LHCN-M2 (cell line): ENCODE data around the gene PDX1. TPM values are rescaled to one million over a fixed set of nuclear protein-coding genes. Genes with fewer than 3 reads are reported as not detected.

ENCODE experiments used
- DNase-seq: peaks from one replicate; pipeline ENCODE4 v3.0.0-alpha.2; 2012; ENCODE audit warnings: low read depth
- total RNA-seq: library from RNA; depleted of rRNA; stranded (reverse); fragments of >200 nt; gene quantifications from 2 replicates; pipeline ENCODE4 v1.2.3, GENCODE V29; 2014

Gene PDX1
- total RNA-seq, 1 experiment from 2014 or later: not detected

DNA sequence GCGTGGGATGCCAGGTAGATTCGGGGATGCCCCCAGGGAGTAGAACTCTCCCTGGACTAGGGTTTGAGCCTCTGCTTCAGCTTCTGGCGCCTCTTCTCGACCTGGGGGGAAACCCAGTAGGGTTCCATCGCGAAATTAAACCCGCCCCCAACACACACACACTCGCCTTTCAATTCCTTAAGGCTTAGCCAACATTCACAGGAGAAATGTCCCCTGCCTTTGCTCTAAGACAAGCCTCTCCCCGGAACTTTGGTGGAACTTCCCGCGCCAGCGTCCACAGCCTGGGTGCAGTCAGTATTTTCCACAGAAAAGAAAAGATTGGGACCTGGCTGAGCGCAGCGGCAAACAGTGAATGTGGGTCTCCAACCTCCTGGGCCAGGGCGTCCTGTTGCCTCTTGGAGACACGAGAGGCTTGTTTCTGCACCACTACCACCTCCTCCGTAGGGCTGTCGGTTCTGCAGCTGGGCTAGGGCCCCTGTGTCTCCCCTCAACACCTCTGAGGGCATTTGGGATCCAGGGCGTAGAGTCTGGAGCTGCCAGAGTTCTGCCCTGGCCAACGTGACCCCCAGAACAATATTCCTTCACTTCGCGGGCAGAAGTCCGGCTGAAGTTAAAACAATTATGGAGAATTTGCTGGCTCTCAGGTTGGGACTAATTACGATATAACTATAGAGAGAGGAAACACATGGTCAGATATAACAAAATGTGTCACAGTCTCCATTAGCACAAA lies 3.2 kb downstream of the PDX1 start:
- DNase-seq: no peak

DNA sequence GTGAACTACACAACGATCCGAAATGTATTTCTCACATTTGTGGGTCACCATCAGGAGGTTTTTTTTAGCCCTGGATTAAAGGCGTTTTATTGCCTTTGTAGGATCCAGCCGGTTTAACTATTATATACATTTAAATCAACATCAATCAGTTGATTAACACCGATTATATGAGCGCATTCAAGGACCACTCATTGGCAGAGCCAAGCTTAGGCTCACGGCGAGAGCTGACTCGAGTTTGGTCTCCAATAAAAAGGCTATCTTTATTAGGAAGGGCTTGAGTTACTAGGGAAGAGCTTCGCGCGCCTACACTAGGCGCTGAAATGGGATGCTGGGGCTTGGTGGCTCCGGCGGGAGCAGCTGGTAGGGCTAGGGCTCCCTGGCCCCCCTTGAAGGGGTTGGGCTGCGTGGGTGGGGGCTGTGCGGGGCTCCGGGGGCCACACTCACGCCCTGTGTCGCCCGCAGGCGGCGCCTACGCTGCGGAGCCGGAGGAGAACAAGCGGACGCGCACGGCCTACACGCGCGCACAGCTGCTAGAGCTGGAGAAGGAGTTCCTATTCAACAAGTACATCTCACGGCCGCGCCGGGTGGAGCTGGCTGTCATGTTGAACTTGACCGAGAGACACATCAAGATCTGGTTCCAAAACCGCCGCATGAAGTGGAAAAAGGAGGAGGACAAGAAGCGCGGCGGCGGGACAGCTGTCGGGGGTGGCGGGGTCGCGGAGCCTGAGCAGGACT lies 4.2 kb downstream of the PDX1 start:
- no peak for DNase-seq

DNA sequence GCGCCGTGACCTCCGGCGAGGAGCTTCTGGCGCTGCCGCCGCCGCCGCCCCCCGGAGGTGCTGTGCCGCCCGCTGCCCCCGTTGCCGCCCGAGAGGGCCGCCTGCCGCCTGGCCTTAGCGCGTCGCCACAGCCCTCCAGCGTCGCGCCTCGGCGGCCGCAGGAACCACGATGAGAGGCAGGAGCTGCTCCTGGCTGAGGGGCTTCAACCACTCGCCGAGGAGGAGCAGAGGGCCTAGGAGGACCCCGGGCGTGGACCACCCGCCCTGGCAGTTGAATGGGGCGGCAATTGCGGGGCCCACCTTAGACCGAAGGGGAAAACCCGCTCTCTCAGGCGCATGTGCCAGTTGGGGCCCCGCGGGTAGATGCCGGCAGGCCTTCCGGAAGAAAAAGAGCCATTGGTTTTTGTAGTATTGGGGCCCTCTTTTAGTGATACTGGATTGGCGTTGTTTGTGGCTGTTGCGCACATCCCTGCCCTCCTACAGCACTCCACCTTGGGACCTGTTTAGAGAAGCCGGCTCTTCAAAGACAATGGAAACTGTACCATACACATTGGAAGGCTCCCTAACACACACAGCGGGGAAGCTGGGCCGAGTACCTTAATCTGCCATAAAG lies 4.8 kb downstream of the PDX1 start:
- no peak for DNase-seq

DNA sequence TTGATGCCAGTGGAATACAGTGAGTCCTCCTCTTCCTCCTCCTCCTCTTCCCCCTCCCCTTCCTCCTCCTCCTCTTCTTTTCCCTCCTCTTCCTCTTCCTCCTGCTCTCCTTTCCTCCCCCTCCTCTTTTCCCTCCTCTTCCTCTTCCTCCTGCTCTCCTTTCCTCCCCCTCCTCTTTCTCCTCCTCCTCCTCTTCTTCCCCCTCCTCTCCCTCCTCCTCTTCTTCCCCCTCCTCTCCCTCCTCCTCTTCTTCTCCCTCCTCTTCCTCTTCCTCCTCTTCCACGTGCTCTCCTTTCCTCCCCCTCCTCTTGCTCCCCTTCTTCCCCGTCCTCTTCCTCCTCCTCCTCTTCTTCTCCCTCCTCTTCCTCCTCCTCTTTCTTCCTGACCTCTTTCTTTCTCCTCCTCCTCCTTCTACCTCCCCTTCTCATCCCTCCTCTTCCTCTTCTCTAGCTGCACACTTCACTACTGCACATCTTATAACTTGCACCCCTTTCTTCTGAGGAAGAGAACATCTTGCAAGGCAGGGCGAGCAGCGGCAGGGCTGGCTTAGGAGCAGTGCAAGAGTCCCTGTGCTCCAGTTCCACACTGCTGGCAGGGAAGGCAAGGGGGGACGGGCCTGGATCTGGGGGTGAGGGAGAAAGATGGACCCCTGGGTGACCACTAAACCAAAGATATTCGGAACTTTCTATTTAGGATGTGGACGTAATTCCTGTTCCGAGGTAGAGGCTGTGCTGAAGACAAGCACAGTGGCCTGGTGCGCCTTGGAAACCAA lies 5.6 kb downstream of the PDX1 start:
- no peak for DNase-seq

DNA sequence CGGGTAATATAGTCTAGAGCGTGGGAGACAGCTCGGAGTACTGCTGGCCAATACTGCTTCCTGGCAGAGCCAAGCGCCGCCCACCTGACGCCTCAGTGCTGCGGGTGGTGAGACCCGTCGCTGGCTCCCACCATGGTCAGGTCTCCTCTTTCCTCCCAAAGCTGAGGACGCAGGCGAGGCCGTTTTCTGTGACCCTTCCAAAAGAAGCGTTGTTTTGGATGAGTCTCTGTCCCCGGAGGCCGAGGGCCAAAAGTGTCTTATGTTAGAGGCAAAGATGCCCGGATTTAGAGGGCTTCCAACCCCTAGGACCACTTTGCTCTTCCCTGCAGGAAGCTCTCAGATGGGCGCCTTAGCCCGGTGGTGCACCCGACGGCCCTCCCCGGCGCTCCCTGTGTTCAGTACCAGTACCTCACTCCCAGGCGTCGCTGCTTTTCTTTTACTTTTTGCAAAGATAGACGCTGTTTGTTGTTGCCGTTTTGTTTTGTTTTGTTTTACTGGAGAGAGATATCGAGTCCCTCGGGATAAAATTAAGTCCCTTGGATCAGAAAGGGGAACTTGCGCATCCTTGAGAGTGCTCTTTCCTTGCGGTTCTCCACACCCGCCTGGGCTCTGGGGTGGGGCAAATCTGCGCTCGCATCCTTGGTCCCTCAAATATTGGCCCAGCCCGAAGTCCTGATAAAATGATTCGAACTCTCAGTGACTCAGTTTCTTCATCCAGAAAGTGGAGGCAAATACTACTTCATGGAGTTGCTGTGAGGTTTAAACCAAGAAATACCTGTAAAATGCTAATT lies 7.0 kb downstream of the PDX1 start:
- no peak for DNase-seq

DNA sequence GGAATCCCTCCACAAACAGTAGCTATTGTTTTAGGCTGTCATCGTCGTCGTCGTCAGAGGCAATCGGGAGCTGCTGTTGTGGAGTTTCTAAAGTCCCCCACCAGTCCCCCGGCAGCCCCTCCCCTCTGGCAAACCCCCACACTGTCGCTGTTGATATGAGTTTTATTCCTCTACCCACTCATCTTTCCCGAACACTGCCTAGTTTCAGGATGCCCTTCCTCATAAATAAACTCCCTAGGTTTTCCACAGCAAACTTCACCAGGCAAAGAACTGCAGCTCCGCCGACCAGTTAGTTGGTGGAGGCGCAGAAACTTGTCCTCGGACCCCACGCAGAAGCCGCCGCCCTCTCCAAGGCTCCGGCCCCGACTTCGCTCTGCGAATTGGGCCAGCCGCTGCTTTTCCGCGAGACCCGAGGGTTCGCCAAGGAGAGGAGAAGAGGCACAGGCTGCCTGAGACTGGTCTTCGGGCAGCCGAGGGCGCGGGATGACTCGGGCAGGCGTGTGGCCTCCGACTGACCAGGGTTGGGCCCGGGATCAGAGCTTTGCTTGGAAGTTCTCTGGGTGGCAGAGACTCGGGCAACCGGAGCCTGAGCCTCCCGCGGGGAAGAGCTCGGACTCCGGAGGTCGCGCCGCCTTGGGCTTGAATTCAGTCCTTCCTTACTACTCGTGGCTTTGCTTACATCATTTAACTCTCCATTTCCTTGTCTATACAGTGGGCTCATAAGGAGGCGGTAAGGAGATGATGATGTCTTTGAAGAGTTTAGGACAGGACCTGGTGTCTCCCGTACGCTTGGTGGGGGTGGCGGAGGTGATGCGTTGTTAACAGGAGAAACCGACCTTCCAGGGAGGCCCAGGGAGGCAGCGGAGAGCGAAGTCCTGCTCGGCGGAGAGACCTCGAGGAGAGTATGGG lies 7.9 kb downstream of the PDX1 start:
- DNase-seq: no peak

DNA sequence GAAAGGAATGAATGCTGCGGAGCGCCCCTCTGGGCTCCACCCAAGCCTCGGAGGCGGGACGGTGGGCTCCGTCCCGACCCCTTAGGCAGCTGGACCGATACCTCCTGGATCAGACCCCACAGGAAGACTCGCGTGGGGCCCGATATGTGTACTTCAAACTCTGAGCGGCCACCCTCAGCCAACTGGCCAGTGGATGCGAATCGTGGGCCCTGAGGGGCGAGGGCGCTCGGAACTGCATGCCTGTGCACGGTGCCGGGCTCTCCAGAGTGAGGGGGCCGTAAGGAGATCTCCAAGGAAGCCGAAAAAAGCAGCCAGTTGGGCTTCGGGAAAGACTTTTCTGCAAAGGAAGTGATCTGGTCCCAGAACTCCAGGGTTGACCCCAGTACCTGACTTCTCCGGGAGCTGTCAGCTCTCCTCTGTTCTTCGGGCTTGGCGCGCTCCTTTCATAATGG lies 8.6 kb downstream of the PDX1 start:
- DNase-seq: no peak

DNA sequence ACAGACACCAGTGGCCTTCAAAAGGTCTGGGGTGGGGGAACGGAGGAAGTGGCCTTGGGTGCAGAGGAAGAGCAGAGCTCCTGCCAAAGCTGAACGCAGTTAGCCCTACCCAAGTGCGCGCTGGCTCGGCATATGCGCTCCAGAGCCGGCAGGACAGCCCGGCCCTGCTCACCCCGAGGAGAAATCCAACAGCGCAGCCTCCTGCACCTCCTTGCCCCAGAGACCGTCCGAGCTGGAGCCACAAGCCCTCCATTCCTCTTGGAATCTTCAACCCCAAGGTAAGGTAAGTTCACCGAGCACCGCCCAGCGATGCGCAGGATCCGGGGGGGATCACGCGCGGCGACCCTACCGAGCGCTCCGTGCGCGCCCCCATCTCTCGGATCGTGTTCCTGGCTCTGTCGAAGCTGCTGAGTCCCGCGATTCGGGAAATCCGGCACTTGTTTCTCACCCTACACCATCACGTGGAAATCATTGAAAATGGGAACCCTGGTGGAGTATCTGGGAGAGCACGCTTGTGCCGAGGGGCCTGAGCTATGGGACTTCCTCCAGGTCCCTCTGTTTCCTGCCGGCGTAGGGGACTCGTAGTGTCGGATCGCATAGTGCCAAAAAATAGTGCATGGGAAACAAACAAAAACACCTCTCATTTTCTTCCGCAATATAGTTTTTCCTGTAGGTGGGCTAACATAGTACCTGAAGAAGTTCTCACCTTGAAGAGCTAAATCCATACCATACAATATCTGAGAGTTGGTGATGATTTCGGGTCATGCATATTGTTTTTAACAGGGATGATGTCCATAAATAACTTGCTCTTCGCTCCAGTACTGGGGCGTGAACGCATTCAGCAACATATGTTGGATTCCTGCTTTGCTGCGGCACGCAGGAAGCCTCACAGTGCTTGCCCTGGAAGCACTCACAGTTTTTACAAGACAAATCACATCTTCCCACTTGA lies 9.3 kb downstream of the PDX1 start:
- no peak for DNase-seq

DNA sequence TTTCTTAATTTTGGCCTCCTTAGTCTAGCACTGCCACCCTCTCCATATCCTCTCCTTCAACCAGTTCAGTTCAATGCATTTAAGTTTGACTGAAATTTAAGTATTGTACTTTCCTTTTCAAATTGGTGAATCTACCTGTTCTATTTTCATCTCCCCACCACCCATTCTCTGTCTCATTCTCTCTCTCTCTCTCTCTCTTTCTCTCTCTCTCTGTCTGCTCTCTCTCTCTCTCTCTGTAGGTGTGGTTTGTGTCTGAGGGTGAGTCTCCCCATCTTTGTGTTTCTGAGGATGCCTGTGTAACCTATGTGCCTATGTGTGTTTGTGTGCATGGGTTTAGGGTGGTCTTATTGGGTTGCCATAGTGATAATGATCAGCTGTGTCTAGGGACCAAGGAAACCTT lies 10.1 kb downstream of the PDX1 start:
- DNase-seq: no peak

DNA sequence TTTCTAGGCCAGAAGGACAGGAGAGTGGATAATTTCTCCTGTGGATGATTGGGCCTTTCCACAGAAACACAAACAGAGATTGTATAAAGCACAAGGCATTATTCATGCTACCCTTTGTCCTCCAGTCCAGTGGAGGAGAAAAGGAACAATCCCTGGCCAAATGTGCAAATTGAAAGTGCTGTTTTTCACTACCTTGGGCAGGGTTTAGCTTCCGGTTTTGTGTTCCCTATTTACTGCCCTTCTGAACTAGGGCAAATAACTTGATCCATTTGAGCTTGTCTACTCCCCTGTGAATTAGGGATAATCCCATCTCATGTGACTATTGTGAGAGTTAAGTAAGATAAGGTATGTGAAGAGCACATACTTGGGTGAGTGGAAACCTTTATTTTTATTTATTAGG lies 13.3 kb downstream of the PDX1 start:
- DNase-seq: no peak

DNA sequence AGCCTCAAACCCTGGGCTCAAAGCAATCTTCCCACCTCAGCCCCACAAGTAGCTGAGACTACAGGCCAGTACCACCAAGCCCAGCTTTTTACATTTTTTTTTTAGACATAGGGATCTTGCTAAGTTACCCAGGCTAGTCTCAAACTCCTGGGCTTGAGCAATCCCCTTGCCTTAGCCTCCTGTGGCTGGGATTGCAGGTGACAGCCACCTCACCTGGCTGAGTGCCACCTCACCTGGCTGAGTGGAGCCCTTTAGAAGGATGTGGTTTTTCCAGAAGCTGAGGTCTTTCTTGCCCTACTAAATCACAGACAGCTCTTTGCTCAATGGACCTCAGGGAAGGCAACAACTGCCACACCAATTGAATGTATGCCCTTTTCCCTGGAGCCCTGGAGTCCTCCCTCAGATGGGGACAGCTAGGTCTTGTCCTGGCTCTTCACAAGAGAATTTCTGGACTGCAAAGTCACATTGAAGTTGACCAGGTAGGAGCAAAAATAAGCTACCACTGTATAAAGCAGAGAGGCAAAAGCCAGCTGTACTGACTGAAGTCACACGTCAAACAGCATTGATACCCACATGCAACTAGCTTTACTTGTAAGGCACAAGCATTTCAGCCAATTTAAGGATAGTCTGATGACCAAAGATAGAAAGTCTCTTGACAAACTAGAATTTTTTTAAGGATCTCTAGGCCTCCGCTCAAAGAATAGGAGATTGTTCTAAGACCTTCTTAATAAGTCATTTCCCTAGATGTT lies 14.0 kb downstream of the PDX1 start:
- DNase-seq: no peak

DNA sequence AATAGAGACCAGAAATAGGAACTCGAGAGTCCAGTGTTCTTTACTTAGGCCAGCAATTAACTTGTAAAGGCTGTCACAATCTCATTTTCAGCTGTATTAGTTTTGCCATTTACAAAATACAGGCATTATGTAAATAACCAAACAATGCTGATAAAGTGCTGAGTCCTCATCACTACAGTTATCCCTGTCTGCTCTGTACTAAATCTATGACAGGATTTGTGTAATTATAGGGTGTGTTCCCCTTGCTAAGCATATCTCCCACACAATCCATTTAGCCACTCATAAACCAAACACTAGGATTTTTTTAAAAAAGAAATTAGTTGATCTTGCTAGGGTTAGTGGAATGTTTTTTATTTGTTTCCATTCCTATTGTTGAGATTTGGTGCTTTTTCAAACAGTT lies 23.2 kb downstream of the PDX1 start:
- no peak for DNase-seq

DNA sequence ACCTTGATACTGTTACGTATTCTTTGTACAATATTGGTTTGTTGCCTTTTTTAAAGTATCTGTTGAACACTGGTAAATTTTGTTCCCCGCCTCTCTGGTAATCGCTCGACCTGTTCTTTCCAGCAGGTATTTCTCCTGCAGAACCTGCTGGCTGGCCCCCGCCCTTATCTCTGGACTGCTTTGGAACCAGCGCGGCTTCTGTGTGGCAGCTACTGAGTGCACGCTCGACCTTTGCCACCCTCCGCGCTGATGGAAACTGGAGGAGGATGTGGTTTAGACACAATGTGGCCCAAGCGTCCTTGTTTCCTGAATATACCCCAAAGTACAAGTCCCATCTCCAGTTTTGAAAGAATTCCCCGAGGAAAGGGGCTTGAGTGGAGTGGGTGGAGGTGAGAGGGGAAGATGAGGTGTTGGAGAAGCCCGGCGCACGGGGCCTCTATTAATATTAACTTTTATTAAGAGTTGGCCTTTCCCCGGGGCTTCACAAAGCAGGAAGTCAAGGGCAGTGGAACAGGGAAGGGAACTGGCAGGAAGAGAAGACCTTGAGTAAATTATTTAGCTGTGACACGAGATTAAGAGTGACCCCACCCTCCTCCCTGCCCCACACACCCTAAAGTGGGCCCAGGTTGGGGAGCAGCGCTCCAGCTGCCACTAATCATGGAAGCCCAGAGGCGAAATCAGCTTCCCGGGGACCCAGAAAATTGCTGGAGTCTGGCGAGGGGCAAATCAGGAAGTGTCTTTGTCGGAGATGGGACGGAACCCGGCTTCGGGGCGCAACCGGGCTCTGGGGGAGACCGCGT lies 33.3 kb downstream of the PDX1 start:
- no peak for DNase-seq

DNA sequence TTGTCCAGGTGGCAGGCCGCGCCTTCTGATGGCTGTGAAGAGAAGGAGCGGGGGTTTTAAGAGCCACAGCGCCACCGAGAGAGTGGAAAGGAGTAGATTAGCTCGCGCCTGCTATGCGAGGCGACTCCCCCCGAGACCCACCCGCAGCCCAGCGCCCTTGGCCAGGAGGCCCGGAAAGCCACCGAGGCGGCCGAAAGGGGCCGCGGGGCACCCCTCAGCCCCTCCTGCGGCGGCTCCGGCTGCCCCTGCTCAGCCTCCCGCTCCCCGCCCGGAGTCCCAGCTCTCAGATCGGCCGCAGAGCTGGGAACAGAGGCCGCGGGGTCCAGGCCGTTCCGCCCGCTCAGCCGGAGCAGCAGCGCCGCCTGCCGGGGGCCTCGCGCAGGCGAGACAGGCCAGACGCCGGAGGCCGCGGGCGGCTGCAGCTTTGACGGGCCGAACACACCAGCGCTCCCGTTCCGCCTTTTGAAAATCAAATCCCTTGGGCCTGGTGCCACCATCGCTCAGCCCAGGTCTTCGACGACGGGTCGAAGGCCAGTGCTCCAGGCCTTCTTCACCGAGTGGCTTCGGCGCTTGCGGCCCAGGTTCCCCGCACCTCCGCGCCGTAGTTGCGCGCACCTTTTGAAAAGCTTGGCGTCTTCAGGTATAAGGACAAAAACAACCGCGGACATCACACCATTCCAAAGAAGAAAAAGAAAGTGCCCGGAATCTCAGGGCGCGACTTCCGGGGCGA lies 34.0 kb downstream of the PDX1 start:
- peak; percentile 12 for DNase-seq

DNA sequence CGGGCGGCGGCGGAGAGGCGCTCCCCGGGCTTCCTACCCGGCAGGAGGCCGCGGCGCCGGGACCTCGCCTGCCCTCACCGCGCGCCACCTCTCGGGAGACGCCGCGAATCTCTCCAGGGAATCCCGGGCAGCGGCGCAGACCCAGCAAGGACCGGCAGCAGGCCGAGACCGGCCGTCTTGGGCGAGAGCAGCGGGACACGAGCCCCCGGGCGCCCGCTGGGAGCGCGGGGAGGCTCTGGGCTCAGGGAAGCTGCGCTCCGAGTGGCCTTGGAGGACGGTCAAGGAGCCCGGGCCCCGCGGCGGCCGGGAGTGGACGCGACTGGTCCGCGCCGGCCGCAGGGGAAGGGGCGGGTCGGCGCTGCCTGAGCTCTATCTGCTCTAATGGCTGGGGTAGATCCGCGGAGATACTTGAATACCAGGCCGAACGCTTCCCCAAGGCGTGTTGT lies 34.6 kb downstream of the PDX1 start:
- DNase-seq: no peak

DNA sequence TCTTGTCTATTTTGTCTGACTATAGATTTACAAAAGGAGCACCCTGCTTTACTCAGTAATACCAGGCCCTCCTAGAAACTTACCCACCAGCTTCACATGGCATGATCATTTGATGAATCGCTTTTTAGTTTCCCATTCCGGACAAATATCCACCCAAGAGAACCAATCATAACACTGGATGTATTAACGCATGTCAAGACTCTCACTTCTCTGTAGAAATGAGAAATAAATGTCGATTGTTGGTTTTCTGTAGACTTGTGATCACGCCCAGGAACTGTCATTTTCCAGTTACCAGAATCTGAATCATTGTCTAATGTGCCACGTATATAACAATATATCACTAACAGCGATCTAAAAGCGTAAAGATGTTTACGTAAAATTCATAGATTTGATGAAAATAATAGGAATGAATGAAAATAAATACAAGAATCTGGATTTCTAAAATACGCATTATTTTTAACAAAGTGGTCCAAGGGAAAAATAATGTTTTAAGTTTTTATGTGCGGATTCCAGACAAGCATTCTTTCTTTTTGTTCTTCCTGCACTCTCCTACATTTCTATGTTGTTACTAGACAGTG lies 35.3 kb downstream of the PDX1 start:
- no peak for DNase-seq
